Measurements from ENCODE around the gene DCST1. TPM values are rescaled to one million over a fixed set of nuclear protein-coding genes. Genes with fewer than 3 reads are reported as not detected.
A peak's percentile ranks its signal among the peaks of the same experiment; 100 is the strongest.

DCST1 gene
- total RNA-seq, 4 donors from 2014 or later = 0.21 to 3.5 (median 0.90) TPM; not detected in 1

- peaks cover 0 to 24% (median 0%) of the 10 kb centered on the region in 3 donors for H3K36me3 ChIP-seq
- TF ChIP-seq CTCF (IDR thresholded peaks at IDR 0.05) (peak in 1 of 5 experiments; percentile 15), EP300 (IDR thresholded peaks at IDR 0.05) (peak in 1 of 2 donors; percentile 74), POLR2A (IDR thresholded peaks at IDR 0.05) (peak in 1 of 2 donors; percentile 82)
- DNase-seq (ENCODE audit: low spot score in 2 of 2) = peak; percentile 71 to 75
- H3K27ac ChIP-seq = peak overlapping the region; percentile 74 to 99 (median 94)
- H3K27me3 ChIP-seq = no peaks in the 10 kb centered on the region
- H3K4me1 ChIP-seq = peaks cover 0 to 82% (median 68%) of the 10 kb centered on the region in 4 donors
- 3 to 10% methylated on average over 6 to 9 of the region's 9 CpGs for WGBS, 2 donors
- peak overlapping the region in 3 of 4 donors; percentile 16 to 41 (median 17) for H3K4me3 ChIP-seq
- no peaks in the 10 kb centered on the region for H3K9me3 ChIP-seq
Observed at GRCh38 chr1:155012026-155012546, 21.5 kb upstream of the DCST1 start.

GRCh38 chr1:155012776-155013602, 20.6 kb upstream of the DCST1 start:
- peaks cover 0 to 24% (median 0%) of the 10 kb centered on the region in 3 donors for H3K36me3 ChIP-seq
- H3K4me1 ChIP-seq = peaks cover 0 to 82% (median 66%) of the 10 kb centered on the region in 4 donors
- WGBS, 2 donors = 66 to 75% methylated on average over 3 of the region's 3 CpGs
- peak overlapping the region; percentile 74 to 99 (median 94) for H3K27ac ChIP-seq
- no peaks in the 10 kb centered on the region for H3K27me3 ChIP-seq
- no peak for DNase-seq (ENCODE audit: low spot score in 2 of 2)
- H3K9me3 ChIP-seq = no peaks in the 10 kb centered on the region
- H3K4me3 ChIP-seq = peak overlapping the region in 2 of 4 donors; percentile 16 to 41
- TF ChIP-seq EP300 (IDR thresholded peaks at IDR 0.05) = no peak
- TF ChIP-seq CTCF (IDR thresholded peaks at IDR 0.05) = no peak
- TF ChIP-seq POLR2A (IDR thresholded peaks at IDR 0.05) = no peak

- Histone ChIP-seq H3K36me3 (peaks cover 0 to 24% (median 0%) of the 10 kb centered on the region in 3 donors), H3K27me3 (no peaks in the 10 kb centered on the region), H3K27ac (peak overlapping the region; percentile 74 to 99 (median 94)), H3K4me3 (no peak overlapping the region), H3K4me1 (peaks cover 0 to 82% (median 67%) of the 10 kb centered on the region in 4 donors), H3K9me3 (no peaks in the 10 kb centered on the region)
- TF ChIP-seq POLR2A (IDR thresholded peaks at IDR 0.05) (no peak), CTCF (IDR thresholded peaks at IDR 0.05) (no peak), EP300 (IDR thresholded peaks at IDR 0.05) (no peak)
- 36 to 51% methylated on average over 8 of the region's 8 CpGs for WGBS, 2 donors
- DNase-seq (ENCODE audit: low spot score in 2 of 2) = no peak
Observed at GRCh38 chr1:155013632-155014031, 20.0 kb upstream of the DCST1 start.

- WGBS, 2 donors = 83 to 88% methylated on average over 17 to 26 of the region's 31 CpGs
- Histone ChIP-seq H3K27ac (peak overlapping the region in 2 of 4 donors; percentile 88 to 99), H3K4me1 (peaks cover 0 to 82% (median 62%) of the 10 kb centered on the region in 4 donors), H3K4me3 (no peak overlapping the region), H3K36me3 (peaks cover 0 to 24% (median 0%) of the 10 kb centered on the region in 3 donors), H3K27me3 (no peaks in the 10 kb centered on the region), H3K9me3 (no peaks in the 10 kb centered on the region)
- no peak for DNase-seq (ENCODE audit: low spot score in 2 of 2)
- TF ChIP-seq EP300 (IDR thresholded peaks at IDR 0.05) (no peak), POLR2A (IDR thresholded peaks at IDR 0.05) (no peak), CTCF (IDR thresholded peaks at IDR 0.05) (no peak)
Observed at GRCh38 chr1:155014709-155015508, 18.7 kb upstream of the DCST1 start.

Measured in tibial nerve (tissue), 4 donors.